Psoas muscle (tissue), 8 donors: ENCODE results near the gene CCDC169. TPM values are rescaled to one million over a fixed set of nuclear protein-coding genes. Genes with fewer than 3 reads are reported as not detected.

Experiments used
- ATAC-seq, 4 donors: fragments of 200-7000 bp; cut with Tn5 transposase; one replicate each; pipeline ENCODE4 v1.9.1; 2020; ENCODE audit warnings: moderate library complexity in 3 of 4, mild to moderate bottlenecking in 2 of 4
- DNase-seq, 2 donors: peaks; one replicate each; pipeline ENCODE4 v3.0.0-alpha.2; 2020
- H3K27ac ChIP-seq: fragments of 200-600 bp; one replicate; pipeline ENCODE4 v1.8.0; 2022
- H3K27me3 ChIP-seq, 3 donors: fragments of 200-600 bp in 1 of 3; one replicate each; pipeline versions ENCODE4 v1.6.1 to v1.8.0; 2013 to 2022; ENCODE audit warnings: low read length in 2 of 3, mild to moderate bottlenecking in 2 of 3, moderate library complexity in 1 of 3; ENCODE audit not compliant: insufficient read depth in 3 of 3
- H3K36me3 ChIP-seq, 2 donors: fragments of 200-600 bp in 1 of 2; one replicate each; pipeline versions ENCODE4 v1.6.1 to v1.8.0; 2013 to 2022; ENCODE audit warnings: low read depth in 1 of 2, mild to moderate bottlenecking in 1 of 2, moderate library complexity in 1 of 2; ENCODE audit not compliant: insufficient read depth in 1 of 2
- H3K4me1 ChIP-seq: fragments of 200-600 bp; one replicate; pipeline ENCODE4 v1.8.0; 2022
- H3K4me3 ChIP-seq: fragments of 200-600 bp; one replicate; pipeline ENCODE4 v1.8.0; 2022; ENCODE audit warnings: mild to moderate bottlenecking
- H3K9me3 ChIP-seq: fragments of 200-600 bp; one replicate; pipeline ENCODE4 v1.8.0; 2022
- WGBS, 3 donors: extraction: QIAGEN DNeasy Blood & Tissue Kit; methylation state at CpG; one replicate each; pipeline versions ENCODE4 v1.1.6 to v1.1.7; 2013; 5-methylcytosine and 5-hydroxymethylcytosine counted together
- intact Hi-C, 2 donors: fragments of 100-400 bp; cut with DNase I; formaldehyde crosslinking; loops; one replicate each; pipeline versions ENCODE4 v1.11.0 to v1.14.2; 2022
- polyA plus RNA-seq, 3 donors: library from polyadenylated mRNA; stranded (reverse); fragments of 200-250 nt; gene quantifications; one replicate each; pipeline ENCODE4 v1.2.3, GENCODE V29; 2013
- total RNA-seq, 4 donors: library from RNA; stranded (reverse); fragmentation: NEBNext Ultra II Directional in 2 of 4; extraction: Animal tissue kit (Norgen Biotek cat#: 25700) in 2 of 4; gene quantifications; one replicate each; pipeline versions ENCODE4 v1.2.1 to v1.2.4, GENCODE V29; 2021 to 2023
- TF ChIP-seq, protein P1 (sequence below): fragments of 200-600 bp; IDR thresholded peaks from one replicate; pipeline ENCODE4 v1.8.0; 2022; ENCODE audit warnings: antibody characterized with exemption
- donor health status: healthy with polysubstance abuse.
- donor health status: DM: no; HTN: no; CAD: no; lungs with moderate emphysema.
- donor health status: Bipolar disorder and iron deficiency.
- donor health status: healthy.
- donor health status: DM: yes; HTN: yes; CAD: no.
- donor health status: DM: no; HTN: no; CAD: no.
- donor health status: DM: no; HTN: no; CAD: no.
- donor health status: DM: yes; HTN: yes; CAD: no.

CCDC169 gene
- total and polyA plus RNA-seq, 7 donors, result 0.17 to 3.5 (median 0.49) TPM; not detected in 1

DNA sequence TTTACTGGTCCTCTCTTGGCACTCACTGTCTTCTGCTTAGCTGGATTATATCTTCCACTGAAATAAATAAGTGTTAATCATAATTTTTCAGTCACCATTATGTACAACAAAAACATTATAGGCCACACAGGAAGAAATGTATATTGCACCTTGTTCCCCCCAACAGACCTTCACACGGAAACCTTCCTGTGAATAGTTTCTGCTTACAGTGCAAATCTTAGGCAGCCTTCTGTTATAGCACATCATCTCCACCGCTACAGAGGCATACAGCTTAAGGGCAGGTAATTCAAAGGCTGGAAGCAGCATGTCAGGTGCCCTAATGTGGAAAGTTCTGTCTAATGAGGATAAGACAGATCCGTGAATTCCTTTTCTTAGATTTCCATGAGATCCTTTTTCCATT, 66.4 kb downstream of the CCDC169 start:
- TF ChIP-seq, protein P1, sequence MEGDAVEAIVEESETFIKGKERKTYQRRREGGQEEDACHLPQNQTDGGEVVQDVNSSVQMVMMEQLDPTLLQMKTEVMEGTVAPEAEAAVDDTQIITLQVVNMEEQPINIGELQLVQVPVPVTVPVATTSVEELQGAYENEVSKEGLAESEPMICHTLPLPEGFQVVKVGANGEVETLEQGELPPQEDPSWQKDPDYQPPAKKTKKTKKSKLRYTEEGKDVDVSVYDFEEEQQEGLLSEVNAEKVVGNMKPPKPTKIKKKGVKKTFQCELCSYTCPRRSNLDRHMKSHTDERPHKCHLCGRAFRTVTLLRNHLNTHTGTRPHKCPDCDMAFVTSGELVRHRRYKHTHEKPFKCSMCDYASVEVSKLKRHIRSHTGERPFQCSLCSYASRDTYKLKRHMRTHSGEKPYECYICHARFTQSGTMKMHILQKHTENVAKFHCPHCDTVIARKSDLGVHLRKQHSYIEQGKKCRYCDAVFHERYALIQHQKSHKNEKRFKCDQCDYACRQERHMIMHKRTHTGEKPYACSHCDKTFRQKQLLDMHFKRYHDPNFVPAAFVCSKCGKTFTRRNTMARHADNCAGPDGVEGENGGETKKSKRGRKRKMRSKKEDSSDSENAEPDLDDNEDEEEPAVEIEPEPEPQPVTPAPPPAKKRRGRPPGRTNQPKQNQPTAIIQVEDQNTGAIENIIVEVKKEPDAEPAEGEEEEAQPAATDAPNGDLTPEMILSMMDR, result no peak
- H3K9me3 ChIP-seq, result peaks cover 5% of the 10 kb centered on the region
- no peak for ATAC-seq
- no peak overlapping the region for H3K4me3 ChIP-seq
- WGBS, 3 donors, result 70 to 77% (median 71%) methylated on average over 3 of the region's 3 CpGs
- no peaks in the 10 kb centered on the region for H3K27me3 ChIP-seq
- H3K4me1 ChIP-seq, result no peaks in the 10 kb centered on the region
- no peak for DNase-seq
- intact Hi-C loops, result loop anchor here in 1 of 2 donors (5.0 kb wide), 1 partner anchor 1721 kb away; no protein-coding TSS in a partner anchor
- H3K36me3 ChIP-seq, result no peaks in the 10 kb centered on the region
- no peak overlapping the region for H3K27ac ChIP-seq

DNA sequence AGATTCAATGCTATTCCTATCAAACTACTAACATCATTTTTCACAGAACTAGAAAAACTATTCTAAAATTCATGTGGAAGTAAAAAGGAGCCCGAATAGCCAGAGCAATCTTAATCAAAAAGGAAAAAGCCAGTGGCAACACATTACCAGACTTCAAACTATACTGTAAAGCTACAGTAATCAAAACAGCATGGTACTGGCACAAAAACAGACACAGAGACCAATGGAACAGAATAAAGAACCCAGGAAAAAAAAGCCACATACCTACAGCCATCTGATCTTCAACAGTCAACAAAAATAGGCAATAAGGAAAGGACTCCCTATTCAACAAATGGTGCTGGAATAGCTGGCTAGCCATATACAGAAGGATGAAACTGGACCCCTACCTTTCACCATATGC, 72.9 kb downstream of the CCDC169 start:
- ATAC-seq (no peak), DNase-seq (no peak)
- Histone ChIP-seq H3K27me3 (no peaks in the 10 kb centered on the region), H3K27ac (no peak overlapping the region), H3K4me3 (no peak overlapping the region), H3K9me3 (peaks cover 9% of the 10 kb centered on the region), H3K36me3 (no peaks in the 10 kb centered on the region), H3K4me1 (no peaks in the 10 kb centered on the region)
- intact Hi-C loops, result no loop called here
- WGBS, 3 donors, result 75 to 83% (median 77%) methylated on average over 1 of the region's 1 CpG
- TF ChIP-seq, protein P1, result no peak

DNA sequence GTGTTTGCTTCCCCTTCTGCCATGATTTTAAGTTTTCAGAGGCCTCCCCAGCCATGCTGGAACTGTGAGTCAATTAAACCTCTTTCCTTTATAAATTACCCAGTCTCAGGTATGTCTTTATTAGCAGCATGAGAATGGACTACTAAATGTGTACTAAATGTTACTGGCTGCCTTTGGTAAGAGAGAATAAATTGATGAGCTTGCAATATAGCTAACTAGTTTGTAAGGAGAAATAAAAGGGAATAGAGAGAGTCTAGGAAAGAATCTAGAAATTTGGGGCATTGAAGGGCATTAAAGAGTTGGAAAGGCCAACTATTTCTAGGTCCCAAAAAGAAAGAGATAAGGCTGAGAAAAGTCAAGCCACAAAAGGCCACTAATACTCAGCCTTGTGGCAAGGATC, 77.7 kb downstream of the CCDC169 start:
- Histone ChIP-seq H3K36me3 (no peaks in the 10 kb centered on the region), H3K4me3 (no peak overlapping the region), H3K4me1 (no peaks in the 10 kb centered on the region), H3K27ac (no peak overlapping the region), H3K9me3 (peaks cover 9% of the 10 kb centered on the region), H3K27me3 (no peaks in the 10 kb centered on the region)
- ATAC-seq, result no peak
- TF ChIP-seq, protein P1, result no peak
- DNase-seq, result no peak
- intact Hi-C loops, result no loop called here

DNA sequence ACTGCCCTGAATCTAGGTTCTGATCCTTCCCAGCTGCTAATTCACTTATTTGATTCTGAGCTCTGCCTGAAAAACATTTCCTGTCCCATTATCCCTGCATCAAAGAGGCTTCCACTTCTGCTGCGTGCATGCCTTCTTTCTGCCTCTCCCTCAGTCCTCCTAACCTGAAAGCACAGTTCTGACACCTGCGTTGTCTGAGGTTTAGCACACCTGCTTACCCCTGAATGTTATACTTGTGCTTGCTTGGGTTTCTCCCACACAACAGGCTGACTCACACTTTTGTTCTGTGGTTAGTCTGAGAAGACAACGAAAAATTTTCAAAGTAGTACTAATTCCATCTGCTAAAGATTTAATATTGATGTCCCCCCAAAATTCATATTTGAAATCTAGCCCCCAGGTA, 80.2 kb downstream of the CCDC169 start:
- no peak for ATAC-seq
- TF ChIP-seq, protein P1, result no peak
- no peak overlapping the region for H3K27ac ChIP-seq
- DNase-seq, result no peak
- H3K4me1 ChIP-seq, result no peaks in the 10 kb centered on the region
- no peaks in the 10 kb centered on the region for H3K27me3 ChIP-seq
- no peak overlapping the region for H3K4me3 ChIP-seq
- H3K9me3 ChIP-seq, result no peaks in the 10 kb centered on the region
- WGBS, 3 donors, result 82 to 90% (median 85%) methylated on average over 3 of the region's 3 CpGs
- H3K36me3 ChIP-seq, result no peaks in the 10 kb centered on the region
- intact Hi-C loops, result no loop called here

DNA sequence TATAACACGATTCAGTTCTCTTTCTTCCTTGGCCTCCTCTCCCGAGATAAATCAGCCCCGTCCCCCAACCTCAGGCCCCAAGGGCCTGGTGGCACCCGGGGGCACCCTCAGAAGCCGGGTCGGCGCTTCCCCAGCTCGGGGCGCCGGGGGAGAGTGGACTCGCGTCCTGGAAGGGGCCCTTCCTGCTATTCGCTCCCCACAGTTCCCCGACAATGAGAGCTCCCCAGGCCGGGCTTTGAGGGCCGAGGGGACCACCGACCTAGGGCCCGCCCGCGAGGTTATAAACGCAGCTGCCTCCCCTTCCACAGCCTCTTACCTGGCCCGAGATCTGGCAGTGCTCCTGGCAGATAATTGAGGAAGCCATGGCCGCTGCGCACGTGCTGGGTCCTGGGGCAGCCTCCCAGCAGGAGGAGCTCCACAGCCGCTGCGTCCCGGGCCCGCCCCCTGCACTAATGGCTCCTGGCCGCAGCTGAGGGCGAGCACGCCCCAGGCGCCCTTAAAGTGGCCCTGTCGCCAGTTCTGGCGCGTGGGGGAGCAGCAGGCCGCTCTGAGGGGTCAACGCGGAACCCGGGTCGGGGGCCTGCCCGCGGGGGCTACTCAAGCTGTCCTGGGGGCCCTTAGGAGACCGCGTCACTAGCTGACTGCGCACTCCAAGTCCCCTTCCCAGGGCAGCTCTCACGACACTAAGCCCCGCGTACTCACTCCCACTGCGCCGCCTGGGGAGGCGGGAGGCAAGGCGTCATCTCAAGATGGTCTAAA, 83.3 kb downstream of the CCDC169 start, which contains the start of gene SOHLH2:
Gene SOHLH2 (minus strand): TSS at position 394 of the 759 bp plus-strand sequence. CDS start 30 bp downstream, at position 364.
- intact Hi-C loops, result no loop called here
- ATAC-seq (no peak), DNase-seq (no peak)
- Histone ChIP-seq H3K4me3 (no peak within 1 kb of the TSS), H3K9me3 (no peaks in the 10 kb centered on the region), H3K27ac (no peak within 1 kb of the TSS), H3K27me3 (no peaks in the 10 kb centered on the region), H3K36me3 (no peaks in the 10 kb centered on the region), H3K4me1 (no peaks in the 10 kb centered on the region)
- 95 to 96% (median 95%) methylated on average over 52 to 53 of the region's 53 CpGs for whole genome bisulfite sequencing, 3 donors
- TF ChIP-seq, protein P1, result no peak
